ENCODE measurements around the gene LSG1.
"Not testable (repeated sequence)": the region's sequence is repeated elsewhere in the genome, so short reads cannot be mapped to it uniquely, and the experiment has no call there.

The LSG1 gene

DNA sequence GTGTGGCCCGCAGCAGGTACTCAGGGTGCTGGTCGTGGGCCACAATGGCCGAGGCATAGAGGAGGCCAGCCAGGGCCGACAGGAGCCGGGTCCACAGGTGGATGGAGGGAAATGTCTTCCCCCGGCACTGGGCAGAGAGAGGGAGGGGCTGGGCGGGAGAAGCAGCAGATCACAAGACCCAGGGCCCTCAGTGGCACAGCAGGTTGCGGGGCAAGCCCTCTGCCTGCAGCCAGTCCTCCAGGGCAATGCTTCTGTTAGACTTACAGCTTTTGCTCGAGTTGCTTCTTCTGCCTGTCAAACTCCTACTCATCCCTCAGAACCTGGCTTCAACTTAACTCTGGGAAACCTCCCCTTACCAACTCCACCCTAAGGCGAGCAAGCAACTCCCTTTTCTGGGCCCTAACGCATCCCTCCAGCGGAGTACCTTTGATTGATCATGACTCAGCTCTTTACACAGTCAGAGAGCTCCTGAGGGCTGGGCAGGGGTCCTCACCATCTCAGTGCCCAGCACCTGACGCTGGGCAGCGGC lies 54.8 kb downstream of the LSG1 start:
- DNase-seq (ENCODE audit: low read depth): no peak

DNA sequence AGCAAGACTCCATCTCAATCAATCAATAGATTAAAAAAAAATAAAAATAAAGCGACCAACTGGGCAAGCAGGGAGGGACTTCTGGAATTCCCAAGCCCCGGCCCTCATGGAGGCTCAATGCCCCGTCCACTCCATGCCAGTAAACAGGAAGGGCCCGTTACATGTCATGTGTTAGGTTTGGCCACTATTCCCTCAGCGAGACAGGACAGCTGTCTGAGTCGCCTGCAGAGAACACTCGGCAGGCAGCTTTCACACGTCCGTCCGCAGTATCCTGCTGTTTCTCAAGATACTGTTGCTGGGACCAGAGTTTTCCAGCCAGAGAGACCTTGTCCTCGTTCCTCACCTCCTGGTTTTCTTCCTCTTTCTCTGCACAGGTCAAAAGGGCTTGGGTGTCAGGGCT lies 56.8 kb downstream of the LSG1 start:
- DNase-seq (ENCODE audit: low read depth): no peak

- no peak for DNase-seq (ENCODE audit: low read depth)
These were observed 59.8 kb downstream of the LSG1 start for GRCh38 chr3:194612221-194612620.

GRCh38 chr3:194610689-194611088 lies 61.3 kb downstream of the LSG1 start:
- no peak for DNase-seq (ENCODE audit: low read depth)

DNA sequence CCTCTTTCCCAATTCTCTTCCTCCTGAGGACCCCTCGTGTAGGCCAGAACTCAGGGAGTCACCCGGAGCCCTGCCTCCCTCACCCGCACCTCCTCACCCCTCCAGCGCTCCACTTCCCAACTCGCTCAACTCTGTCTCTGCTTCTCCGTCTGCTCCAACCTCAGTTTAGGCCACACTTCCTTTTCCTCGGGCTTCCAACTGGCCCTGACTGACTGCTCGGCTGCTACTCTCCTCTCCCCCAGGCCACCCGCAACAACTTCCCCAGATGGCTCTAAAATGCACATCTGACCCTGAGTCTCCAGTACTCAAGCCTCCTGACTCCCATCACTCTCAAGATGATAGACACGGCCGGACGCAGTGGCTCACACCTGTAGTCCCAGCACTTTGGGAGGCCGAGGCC lies 62.4 kb downstream of the LSG1 start:
- no peak for DNase-seq (ENCODE audit: low read depth)

GRCh38 chr3:194608981-194609380 lies 63.0 kb downstream of the LSG1 start:
- no peak for DNase-seq (ENCODE audit: low read depth)

- no peak for DNase-seq (ENCODE audit: low read depth)
These were observed 64.2 kb downstream of the LSG1 start for GRCh38 chr3:194607592-194608389.

GRCh38 chr3:194606941-194607340 lies 65.0 kb downstream of the LSG1 start:
- DNase-seq (ENCODE audit: low read depth): no peak

- DNase-seq (ENCODE audit: low read depth): no peak
These were observed 65.8 kb downstream of the LSG1 start for GRCh38 chr3:194606163-194606562.

DNA sequence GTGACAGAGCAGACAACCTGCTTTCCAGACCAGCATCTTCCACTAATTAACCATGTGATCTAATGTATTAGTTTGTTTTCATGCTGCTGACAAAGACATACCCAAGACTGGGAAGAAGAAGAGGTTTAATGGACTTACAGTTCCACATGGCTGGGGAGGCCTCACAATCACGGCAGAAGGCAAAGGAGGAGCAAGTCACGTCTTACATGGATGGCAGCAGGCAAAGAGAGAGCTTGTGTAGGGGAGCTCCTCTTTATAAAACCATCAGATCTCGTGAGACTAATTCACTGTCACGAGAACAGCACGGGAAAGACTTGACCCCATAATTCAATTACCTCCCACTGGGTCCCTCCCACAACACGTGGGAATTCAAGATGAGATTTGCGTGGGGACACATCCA lies 66.7 kb downstream of the LSG1 start:
- not testable (repeated sequence) for DNase-seq (ENCODE audit: low read depth)

GRCh38 chr3:194604837-194605236 lies 67.2 kb downstream of the LSG1 start:
- DNase-seq (ENCODE audit: low read depth): no peak

- no peak for DNase-seq (ENCODE audit: low read depth)
These were observed 67.9 kb downstream of the LSG1 start for GRCh38 chr3:194604126-194604525.

DNA sequence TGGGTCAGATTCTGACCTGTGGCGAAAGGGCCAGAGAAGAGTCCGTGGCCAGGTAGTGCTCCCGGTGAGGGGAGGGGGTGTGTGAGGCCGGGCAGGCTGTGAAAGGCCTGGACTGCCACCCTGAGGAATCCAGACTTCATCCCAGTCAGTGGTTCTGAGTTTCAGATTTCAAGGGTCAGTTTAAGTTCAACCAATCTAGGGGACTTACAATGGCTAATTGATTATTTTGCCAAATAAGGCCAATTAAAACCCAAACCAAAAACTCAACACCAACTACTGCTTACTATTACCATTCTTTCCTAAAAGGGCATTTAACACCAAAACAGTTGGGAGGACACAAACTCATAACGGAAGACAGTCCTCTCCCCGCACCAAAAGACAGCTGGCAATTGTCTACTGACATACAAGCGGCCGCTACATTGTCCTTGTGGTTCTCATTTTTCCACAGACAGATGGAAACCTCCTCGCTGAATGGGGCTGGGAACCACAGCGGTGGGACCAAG lies 69.3 kb downstream of the LSG1 start:
- DNase-seq (ENCODE audit: low read depth): no peak

DNA sequence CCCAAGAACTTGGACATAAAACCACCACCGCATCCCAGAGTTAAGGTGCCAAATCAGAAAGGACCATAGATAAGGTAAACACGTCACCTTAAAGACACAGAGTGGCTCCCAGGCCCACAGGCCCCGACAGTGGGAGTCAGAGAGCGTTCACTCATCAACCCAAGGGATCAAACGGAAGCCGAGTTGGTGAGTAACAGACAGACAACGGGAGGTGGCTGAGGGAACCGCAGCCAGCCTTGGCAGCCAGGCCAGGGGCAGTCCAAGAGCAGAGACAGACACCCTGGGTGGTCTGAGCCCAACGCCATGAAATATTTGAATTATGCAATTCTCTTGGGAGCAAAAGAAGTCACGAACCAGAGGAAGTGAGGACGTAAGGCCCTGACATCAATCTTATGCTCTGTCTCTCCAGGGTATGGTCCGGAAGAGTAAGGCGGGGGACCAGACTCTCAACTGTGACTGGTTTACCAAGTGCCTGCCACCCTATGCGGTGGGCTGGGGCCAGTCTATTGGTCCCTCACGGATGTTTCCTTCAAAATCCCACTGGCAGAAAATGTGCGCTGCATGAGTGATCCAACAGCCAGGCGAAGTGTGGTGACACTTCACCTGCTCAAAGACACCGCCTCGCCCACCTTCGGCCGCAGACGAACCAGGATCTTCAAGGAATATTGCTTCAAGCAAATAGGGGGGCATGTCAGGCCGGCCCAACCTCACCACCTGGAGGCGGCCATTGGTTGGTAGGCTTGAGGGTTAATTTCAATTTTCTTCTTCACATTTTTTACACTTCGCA lies 73.0 kb downstream of the LSG1 start:
- no peak for DNase-seq (ENCODE audit: low read depth)

DNA sequence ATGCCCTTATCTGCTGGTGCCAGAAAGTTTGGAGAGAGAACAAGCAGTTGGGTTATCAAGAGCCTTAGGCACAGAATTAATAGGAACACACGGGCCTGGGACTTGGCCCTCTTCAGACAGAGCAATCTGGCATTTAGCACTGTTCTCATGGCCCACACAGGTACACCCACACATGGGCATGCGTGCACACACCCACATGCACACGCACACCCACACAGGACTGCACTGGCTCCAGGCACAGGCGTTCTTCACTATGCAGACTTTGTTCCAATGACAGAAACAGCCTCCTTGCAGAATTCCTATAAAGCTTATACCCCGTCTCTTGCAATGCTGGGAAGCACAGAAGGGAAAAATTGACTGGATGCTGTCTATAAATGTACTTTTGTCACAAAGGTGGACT lies 75.1 kb downstream of the LSG1 start:
- DNase-seq (ENCODE audit: low read depth): no peak

DNA sequence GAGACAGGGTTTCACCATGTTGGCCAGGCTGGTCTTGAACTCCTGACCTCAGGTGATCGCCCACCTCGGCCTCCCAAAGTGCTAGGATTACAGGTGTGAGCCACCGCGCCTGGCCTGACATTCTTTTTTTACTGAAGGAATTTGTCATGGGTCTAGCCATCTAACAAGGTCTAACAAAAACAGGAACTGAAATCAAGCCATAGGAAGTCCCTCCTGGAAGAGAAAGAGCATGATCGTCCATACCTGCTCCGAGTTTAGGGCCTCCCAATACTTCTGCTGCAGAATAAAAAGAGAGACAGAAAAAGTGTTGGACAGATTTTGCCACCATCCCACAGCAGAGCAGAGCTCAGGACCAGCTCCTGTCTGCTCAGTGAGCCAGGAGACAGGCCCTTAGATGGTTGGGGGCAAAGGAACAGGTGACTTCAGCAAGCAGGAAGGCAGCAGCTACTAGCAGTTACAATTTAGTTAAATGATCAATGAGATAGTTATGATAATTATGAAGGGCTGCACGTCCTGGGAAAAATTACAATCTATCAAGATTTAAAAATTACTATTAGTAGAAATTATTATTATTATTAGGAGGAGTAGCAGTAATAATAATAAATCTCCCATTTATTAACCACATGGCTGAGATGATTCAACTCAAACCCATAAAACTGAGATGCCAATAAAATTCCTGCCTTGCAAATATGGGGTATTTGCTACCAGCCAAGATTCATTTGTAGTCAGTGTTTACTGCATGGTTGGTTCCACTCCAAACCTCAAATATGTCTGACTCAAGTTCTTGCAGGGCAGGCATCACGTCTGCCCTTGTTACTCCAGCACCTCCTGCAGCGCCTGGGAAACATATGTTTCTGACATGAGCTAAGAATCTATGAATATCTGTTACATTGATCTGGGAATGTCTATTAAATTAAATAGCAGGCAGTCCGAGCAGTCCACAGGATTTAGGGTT lies 78.9 kb downstream of the LSG1 start:
- no peak for DNase-seq (ENCODE audit: low read depth)

Measured in T-helper 22 cell (primary cell).